HG03558 (cell line): ENCODE data around the gene KIF26A.

Source experiments
- ATAC-seq: cut with Tn5 transposase; IDR thresholded peaks from one replicate; pipeline ENCODE4 v1.9.1; 2021; ENCODE audit warnings: moderate number of reproducible peaks; ENCODE audit not compliant: unreplicated experiment; ENCODE audit errors: extremely low read depth

KIF26A gene

DNA sequence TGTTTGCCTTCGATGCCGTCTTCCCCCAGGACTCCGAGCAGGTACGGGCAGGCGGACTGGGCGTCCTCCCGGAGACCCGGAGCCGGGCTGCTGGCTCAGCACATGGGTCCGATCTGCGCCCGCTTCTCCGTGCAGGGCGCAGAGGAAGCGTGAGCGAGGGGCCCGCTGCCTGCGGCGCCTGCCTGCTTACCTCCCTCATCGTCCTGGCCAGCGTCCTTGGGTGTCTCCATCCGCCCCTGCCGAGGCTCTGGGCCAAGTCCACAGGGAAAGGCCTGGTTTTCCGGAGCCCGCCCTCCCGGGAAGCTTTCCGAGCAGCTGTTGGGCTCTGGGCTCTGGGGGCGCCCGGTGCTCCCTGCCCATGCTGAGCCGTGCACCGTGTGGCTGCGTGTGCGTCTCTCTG lies 33.5 kb downstream of the KIF26A start:
- no peak for ATAC-seq

DNA sequence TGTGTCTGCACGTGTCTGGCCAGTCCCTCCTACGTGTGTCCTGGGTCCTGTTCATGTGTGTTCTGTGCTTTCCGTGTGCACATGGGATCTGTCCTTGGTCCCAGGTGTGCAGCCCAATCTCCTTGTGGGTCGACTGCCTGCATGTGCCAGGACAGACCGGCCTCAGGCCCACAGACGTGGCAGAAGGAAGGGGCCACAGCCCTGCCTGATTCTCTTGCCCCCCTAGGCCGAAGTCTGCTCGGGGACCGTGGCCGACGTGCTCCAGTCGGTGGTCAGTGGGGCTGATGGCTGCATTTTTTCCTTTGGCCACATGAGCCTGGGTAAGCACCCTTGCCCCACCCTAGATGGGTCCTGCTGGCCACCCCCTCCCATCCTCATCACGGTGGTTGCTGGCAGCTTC lies 34.0 kb downstream of the KIF26A start:
- ATAC-seq: no peak

DNA sequence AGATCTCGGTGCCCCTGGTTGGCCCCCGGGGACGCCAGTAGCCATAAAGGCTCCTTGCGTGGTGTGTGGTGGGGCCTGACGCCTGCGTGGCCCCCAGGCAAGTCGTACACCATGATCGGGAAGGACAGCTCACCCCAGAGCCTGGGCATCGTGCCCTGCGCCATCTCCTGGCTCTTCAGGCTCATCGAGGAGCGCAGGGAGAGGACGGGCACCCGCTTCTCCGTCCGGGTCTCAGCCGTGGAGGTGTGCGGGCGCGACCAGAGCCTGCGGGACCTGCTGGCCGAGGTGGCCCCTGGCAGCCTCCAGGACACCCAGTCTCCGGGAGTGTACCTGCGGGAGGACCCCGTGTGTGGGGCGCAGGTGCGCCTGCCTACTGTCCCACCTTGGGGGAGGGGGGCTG lies 34.5 kb downstream of the KIF26A start:
- ATAC-seq: no peak

DNA sequence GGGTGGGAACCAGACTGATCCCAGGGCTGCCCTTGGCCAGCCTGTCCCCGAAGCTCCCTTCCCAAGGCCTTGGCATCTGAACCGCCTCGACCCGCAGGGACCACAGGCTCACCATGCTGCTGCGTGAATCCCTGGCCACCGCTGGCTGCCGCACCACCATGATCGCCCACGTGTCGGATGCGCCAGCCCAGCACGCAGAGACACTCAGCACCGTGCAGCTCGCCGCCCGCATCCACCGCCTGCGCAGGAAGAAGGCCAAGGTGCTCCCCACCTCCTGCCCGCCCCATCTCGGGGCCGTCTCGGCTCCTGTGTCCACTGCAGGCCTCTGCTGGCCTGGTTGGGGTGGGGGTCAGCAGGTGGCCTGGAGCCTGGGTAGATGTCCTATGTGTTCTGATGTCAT lies 35.7 kb downstream of the KIF26A start:
- no peak for ATAC-seq

DNA sequence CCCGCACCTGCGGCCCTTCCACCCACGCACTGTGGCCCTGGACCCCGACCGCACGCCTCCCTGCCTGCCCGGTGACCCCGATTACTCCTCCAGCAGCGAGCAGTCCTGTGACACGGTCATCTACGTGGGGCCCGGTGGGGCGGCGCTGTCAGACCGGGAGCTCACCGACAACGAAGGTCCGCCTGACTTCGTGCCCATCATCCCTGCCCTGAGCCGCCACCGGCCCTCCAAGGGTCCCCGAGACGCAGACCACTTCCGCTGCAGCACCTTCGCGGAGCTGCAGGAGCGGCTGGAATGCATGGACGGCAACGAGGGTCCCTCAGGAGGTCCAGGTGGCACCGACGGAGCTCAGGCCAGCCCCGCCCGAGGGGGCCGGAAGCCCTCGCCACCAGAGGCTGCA lies 36.7 kb downstream of the KIF26A start:
- no peak for ATAC-seq

DNA sequence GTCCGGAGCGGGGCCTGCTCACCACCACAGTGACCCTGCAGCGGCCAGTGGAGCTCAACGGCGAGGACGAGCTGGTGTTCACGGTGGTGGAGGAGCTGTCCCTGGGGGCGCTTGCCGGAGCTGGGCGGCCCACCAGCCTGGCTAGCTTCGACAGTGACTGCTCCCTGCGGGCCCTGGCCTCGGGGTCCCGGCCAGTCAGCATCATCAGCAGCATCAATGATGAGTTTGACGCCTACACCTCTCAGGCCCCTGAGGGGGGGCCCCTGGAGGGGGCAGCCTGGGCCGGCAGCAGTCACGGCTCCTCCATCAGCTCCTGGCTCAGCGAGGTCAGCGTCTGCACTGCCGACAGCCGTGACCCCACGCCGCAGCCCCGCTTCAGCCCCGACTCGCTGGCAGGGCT lies 37.4 kb downstream of the KIF26A start:
- no peak for ATAC-seq

DNA sequence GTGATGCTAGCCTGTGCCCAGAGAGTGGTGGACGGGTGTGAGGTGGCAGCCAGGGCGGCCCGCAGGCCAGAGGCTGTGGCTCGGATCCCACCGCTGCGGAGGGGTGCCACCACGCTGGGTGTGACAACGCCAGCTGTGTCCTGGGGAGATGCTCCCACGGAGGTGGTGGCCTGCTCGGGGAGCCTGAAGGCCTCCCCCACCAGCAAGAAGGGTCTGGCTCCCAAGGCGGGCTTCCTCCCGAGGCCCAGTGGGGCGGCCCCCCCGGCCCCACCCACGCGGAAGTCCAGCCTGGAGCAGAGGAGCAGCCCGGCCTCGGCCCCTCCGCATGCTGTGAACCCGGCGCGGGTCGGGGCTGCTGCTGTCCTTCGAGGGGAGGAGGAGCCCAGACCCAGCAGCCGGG lies 38.2 kb downstream of the KIF26A start:
- no peak for ATAC-seq

DNA sequence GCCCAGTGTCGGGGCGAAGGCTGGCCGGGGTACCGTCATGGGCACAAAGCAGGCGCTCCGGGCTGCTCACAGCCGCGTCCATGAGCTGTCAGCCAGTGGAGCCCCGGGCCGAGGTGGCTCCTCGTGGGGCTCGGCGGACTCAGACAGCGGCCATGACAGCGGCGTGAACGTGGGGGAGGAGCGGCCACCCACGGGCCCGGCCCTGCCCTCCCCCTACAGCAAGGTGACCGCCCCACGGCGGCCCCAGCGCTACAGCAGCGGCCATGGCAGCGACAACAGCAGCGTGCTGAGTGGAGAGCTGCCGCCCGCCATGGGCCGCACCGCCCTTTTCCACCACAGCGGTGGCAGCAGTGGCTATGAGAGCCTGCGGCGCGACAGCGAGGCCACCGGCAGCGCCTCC lies 39.0 kb downstream of the KIF26A start:
- ATAC-seq: no peak

DNA sequence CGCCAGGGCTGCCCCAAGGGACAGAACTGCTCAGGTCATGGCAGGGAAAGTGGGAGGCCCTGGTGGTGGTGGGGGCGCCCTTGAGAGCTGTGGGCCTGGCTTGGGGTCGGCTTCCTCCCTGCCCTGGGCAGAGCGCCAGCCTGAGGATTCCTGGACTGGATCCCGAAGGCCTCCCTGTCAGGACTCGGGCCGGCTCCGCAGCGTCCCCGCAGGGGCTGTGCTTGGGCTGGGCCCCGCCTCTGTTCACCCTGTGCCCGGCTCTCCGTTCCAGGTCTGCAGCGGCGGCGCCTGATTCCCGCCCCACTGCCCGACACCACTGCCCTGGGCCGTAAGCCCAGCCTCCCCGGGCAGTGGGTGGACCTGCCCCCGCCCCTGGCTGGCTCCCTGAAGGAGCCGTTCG lies 39.9 kb downstream of the KIF26A start:
- no peak for ATAC-seq

DNA sequence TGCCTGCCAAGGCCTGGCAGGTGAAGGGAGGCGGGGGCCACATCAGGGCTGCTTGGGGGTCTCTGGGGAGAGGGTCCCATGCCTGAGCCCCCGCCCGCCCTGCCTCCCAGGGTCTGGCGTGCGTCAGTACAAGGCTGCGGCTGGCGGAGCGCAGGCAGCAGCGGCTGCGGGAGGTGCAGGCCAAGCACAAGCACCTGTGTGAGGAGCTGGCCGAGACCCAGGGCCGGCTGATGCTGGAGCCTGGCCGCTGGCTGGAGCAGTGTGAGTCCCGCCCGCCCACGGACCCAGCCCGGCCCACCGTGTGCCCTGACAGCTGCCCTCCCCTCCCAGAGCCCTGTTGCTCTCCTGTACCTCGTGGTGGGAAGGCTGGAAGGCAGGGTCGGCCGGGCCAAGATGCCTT lies 40.7 kb downstream of the KIF26A start:
- ATAC-seq: no peak

DNA sequence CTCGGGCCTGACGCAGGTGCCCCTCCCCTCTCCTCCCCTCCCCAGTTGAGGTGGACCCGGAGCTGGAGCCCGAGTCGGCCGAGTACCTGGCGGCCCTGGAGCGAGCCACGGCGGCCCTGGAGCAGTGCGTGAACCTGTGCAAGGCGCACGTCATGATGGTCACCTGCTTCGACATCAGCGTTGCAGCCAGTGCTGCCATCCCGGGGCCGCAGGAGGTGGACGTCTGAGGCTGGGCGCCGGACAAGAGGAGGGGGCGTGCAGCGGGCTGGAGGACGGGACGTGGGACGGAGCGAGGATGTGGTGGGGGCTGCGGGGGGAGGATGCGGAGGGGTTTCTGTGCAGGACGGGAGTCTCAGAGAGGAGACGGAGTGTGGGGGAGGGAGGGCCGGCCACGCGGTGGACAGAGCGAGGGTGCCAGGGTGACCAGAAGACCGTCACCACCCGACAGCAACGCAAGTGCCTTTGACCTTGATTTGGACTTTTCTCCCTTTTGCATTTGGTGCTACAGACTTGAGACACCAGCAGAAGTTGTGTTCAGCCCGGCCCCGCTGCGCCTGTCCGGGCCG lies 41.3 kb downstream of the KIF26A start:
- ATAC-seq: no peak

DNA sequence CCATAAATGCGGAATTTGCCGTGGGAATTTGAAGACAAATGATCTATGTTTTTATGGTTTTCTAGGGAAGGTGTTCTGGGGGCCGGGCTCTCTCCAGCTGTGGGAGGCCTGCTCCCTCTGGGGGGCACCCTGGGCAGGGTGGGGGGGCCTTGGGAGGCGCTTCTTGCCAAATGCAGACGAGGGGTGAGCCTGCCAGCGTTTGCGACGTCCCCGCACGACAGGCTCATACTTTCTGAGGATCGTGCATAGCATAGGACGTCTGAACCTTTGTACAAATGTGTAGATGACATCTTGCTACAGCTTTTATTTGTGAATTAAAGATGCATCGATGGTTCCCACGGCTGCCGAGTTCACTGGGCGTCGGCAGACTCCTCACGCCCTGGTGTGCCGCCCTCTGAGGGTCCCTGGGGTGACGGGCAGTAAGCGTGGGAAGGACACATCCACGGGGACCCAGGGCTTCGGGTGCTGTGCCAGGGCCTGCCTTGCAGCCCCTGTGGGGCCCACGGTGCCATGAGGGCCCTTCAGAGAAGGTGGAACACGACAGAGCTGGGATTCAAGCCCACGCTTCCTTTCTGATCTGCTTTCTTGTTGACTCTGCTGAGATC lies 42.3 kb downstream of the KIF26A start:
- no peak for ATAC-seq

DNA sequence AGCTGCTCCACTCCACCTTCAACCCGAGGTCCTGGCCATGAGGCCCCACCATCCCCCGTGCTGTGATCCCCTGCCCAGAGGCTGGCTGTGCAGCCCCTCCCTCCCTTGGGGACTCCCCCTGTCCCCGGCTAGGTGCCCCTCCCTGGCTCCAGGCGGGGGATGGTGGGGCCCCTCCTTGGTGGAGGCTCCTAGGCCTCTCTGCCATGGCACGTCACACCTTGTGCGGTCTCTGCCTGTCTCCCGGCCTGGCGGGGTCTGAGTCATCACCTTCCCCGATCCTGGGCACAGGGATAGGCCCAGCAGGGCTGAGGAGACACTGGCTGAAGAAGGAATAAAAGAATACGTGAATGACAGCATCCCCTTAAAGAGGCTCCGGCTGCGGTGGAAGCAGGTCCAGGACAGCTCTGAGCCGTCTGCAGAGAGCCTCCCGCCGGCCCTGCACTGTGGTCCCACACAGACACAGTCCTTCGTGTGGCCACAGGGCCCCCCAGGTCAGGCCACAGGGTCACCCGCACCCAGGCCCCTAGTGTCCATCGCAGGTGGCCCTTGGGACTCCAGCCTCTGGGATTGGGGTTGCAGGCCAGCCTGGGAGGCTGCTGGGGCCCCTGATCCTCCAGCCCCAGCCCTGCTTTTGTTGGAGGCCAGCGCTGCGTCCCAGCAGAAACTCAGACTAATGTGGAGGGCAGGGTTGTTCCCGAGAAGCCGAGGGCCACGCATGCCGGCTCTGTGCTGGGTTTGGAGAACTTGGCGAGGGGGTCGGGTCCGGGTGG lies 43.6 kb downstream of the KIF26A start:
- no peak for ATAC-seq

DNA sequence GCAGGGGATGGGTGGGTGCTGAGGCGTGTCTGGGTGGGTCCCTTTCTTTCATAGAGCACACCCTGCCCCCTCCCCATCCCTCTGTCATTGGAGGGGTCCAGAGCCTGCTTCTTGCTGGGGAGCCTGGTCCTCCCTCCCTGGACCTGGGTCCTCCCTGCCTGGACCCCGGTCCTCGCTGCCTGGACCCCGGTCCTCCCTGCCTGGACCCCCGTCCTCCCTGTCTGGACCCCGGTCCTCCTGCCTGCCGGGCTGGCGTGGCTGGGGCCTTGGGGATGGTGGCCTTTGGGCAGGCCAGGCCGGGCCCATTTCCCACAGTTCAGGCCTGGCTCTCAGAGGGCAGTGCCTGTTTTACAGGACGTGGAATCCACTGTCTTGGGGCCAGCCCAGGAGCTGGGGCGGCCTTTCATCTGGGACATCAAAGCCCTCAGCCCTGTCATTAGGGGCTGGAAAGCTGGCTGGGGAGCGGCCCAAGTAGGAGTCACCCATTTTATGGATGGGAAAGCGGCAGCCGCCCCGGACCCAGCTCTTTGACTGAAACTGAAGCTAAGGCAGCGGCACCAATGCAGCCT lies 44.6 kb downstream of the KIF26A start:
- ATAC-seq: no peak

DNA sequence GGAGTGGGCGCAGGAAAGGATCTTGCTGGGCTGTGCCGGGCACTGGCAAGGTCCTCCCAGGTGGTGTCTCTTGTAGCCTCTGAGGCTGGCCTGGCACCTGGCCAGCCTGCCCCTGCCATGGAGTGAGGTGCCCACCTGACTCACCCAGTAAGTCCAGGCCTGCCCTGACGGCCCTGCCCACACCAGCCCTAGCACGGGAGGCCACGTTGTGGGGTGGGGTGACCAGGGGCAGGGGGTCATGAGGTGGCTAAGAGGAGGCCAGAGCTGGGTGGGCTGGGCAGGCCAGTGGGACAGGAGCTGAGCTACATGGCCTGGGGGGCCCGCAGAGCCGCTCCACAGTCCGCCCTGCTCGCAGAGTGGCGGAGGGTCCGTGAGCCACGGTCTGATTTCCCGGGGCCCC lies 45.4 kb downstream of the KIF26A start:
- no peak for ATAC-seq

DNA sequence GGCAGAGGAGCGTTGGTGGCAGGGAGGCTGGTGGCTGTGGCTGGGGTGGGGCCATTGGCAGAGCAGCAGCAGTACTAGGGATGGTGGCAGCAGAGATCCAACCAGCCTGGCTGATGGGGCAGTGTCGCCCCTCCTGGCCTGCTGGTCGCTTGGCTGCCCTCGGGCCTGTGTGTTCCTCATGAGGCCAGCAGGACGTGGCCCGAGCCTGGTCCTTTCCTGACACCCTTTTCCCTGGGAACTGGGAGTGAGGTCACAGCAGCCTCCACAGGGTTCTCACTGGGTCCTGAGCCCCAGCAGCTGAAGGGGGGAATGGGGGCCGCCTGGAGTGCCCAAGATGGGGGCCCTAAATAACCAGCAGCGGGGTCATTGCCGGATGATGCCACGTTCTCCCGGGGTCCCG lies 46.1 kb downstream of the KIF26A start:
- ATAC-seq: no peak

DNA sequence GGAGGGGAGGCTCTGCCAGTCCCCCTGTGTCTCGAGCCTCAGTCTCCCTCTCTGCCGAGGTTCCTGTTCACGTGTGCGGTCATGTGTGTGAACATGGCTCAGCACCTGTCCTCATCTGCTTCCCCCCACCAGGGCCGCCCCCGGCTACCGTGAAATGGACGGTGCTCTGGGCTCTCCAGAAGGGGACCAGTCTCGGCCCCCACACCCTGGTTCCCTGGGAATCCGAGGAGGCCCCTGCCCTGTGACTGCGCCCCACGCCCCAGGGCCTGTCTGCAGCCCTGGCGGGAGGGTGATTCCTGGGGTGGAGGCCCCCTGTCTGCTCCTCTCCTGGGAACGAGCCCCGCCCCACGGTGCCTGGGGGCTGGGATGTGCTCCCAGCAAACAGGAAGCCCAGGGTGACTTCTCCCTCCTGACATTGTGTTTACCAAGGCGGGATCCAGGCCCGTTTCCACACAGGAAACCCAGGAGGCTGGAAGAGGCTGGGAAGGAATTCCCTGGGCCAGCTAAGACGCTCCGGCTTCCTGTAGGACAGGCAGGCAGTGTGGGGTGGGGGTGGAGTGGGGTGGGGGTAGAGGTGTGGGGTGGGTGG lies 46.6 kb downstream of the KIF26A start:
- no peak for ATAC-seq

DNA sequence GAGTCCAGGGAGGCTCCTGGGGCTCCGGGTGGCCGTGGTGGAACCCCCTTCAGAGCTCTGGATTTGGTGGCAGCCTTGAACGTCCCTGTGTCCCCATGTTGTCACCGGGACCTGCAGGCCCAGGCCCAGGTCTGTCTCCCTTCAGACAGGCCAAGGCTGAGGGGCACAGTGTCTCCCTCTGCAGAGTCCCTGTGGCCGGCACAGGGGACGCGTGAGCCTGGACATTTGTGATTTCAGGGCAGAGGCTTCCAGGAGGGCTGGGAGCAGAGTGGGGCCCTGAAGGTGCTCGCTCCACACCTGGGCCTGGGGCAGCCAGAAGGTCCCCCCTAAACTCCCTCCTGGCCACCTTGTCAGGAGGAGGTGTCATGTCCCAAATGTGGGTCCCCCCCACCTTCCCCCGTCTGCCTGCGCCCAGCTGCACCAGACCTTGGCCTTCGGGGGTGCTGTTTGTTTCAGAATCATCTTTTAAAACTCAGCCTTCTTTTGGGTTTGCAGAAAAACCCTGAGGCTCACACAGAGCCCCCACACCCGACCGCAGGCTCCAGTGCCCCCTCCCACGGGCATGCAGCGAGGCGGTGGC lies 47.6 kb downstream of the KIF26A start:
- no peak for ATAC-seq

DNA sequence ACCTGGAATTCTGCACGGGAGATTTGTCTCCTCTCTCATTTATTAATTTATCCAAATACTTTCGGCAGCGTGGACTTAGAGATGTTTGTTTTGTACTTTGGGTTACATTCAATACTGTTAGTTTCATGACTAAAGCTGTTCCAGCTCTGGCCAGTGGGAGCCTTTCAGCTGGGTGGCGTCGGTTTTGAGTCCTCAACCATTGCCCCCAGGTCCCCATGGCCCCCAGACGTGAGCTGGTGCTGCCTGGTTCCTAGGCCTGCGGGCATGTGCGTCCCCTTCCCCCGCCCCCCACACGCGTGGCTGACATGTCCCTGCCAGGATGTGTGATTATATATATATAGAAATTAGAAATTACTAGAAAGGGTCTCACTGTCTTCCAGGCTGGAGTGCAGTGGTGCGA lies 48.2 kb downstream of the KIF26A start:
- no peak for ATAC-seq

DNA sequence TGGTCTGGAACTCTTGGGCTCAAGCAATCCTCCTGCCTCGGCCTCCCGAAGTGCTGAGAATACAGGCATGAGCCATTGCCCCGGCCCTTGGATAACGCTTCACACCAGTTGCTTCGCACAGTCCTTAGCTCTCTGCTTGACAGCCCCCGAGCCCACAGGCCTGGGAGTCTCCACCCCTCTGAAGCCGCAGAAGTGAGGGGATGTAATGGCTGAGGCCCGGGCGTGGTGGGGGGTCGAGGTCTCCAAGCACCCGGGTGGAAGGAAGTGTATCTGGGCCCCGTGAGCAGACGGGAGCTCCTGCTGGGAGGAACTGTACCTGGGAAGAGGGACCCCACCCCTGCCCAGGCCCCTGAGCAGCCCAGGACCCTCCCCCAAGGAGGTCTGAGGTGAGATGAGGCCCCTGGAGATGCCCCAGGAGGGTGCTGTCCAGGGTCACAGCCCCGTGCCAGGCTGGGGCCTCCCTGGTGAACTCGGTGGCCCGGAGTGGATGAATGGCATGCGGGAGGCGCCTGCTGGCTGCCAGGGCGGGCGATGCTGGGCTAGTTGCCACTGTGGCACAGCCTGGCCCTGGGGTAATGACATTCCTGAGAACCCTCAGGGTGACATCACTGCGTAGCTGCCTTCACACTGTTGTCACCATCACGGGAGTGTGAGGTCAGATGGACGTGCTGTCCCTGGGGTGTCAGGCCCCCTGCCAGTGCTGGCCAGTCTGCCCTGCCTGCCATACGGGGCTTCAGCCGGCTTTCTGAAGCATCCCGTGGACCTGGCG lies 48.9 kb downstream of the KIF26A start:
- ATAC-seq: no peak
